Esophagus muscularis mucosa (tissue), 4 donors: Measurements from ENCODE around the gene PRX.

Experiments used
- EP300 ChIP-seq: sonication (generic); formaldehyde crosslinking; IDR thresholded peaks from one replicate; pipeline ENCODE4 v1.6.1; 2017; ENCODE audit warnings: antibody characterized with exemption
- POLR2A ChIP-seq: fragments of 450-650 bp; IDR thresholded peaks from one replicate; pipeline ENCODE4 v1.6.1; 2017; ENCODE audit warnings: antibody characterized with exemption, moderate library complexity, mild to moderate bottlenecking, low read depth
- POLR2AphosphoS5 ChIP-seq, 2 donors: sonication (generic); formaldehyde crosslinking; IDR thresholded peaks; one replicate each; pipeline ENCODE4 v1.6.1; 2017; ENCODE audit warnings: antibody characterized with exemption in 2 of 2
- TF ChIP-seq, protein P1 (sequence below), 3 experiments: fragments of 200-600 bp in 2 of 3; fragments of 450-650 bp in 1 of 3; sonication (generic) in 2 of 3; IDR thresholded peaks; one replicate each; pipeline ENCODE4 v1.5.1; 2017 to 2019; ENCODE audit warnings: antibody characterized with exemption in 3 of 3, mild to moderate bottlenecking in 2 of 3, moderate library complexity in 1 of 3

DNA sequence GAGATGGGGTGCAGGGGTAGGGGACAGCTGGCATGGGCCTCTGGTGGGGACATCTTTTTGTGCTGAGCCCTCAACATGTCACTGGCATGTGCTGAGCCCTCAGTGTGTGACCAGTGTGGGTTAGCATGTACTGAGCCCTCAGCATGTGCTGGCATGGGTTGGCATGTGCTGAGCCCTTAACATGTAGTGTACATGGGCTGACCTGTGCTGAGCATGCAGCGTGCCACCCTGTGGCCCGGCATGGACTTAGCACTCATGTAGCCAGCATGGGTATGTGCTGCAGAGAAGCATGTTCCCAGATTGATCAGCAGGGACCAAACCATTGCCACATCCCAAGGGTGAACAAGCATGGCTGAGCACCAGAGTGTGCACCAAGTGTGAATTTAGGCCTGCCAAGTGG, 34.7 kb downstream of the PRX start:
- TF ChIP-seq, protein P1, sequence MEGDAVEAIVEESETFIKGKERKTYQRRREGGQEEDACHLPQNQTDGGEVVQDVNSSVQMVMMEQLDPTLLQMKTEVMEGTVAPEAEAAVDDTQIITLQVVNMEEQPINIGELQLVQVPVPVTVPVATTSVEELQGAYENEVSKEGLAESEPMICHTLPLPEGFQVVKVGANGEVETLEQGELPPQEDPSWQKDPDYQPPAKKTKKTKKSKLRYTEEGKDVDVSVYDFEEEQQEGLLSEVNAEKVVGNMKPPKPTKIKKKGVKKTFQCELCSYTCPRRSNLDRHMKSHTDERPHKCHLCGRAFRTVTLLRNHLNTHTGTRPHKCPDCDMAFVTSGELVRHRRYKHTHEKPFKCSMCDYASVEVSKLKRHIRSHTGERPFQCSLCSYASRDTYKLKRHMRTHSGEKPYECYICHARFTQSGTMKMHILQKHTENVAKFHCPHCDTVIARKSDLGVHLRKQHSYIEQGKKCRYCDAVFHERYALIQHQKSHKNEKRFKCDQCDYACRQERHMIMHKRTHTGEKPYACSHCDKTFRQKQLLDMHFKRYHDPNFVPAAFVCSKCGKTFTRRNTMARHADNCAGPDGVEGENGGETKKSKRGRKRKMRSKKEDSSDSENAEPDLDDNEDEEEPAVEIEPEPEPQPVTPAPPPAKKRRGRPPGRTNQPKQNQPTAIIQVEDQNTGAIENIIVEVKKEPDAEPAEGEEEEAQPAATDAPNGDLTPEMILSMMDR (IDR thresholded peaks at IDR 0.05) = no peak
- no peak for TF ChIP-seq EP300
- no peak for TF ChIP-seq POLR2AphosphoS5 (IDR thresholded peaks at IDR 0.05)
- TF ChIP-seq POLR2A = no peak
